Measurements from ENCODE around the gene SAMHD1. TPM values are rescaled to one million over a fixed set of nuclear protein-coding genes. Genes with fewer than 3 reads are reported as not detected.
A peak's percentile ranks its signal among the peaks of the same experiment; 100 is the strongest.

The SAMHD1 gene
- total and polyA plus RNA-seq, 8 donors: 38.7 to 151 (median 85.5) TPM

GRCh38 chr20:36859282-36859555, 92.3 kb downstream of the SAMHD1 start:
- Histone ChIP-seq H3K4me1 (peaks cover 67 to 85% (median 81%) of the 10 kb centered on the region in 4 donors), H3K27ac (peak overlapping the region in 4 of 5 donors; percentile 83 to 90 (median 86)), H3K36me3 (no peaks in the 10 kb centered on the region), H3K27me3 (peaks cover 0 to 20% (median 0%) of the 10 kb centered on the region in 3 donors), H3K4me3 (no peak overlapping the region), H3K9me3 (no peaks in the 10 kb centered on the region)
- no peak for TF ChIP-seq CTCF (IDR thresholded peaks at IDR 0.05)
- no peak for TF ChIP-seq POLR2AphosphoS5 (IDR thresholded peaks at IDR 0.05)
- TF ChIP-seq POLR2A (IDR thresholded peaks at IDR 0.05): no peak
- no peak for TF ChIP-seq EP300 (IDR thresholded peaks at IDR 0.05)
- DNase-seq: no peak
- intact Hi-C loops (cut with DNase I; ENCODE audit: low total_unique reads): no loop called here
- 67 to 82% (median 78%) methylated on average over 4 of the region's 4 CpGs for WGBS, 5 donors

GRCh38 chr20:36856691-36857635, 94.5 kb downstream of the SAMHD1 start:
- Histone ChIP-seq H3K4me1 (peaks cover 77 to 97% (median 86%) of the 10 kb centered on the region in 4 donors), H3K4me3 (no peak overlapping the region), H3K27me3 (peaks cover 0 to 1% (median 0%) of the 10 kb centered on the region in 3 donors), H3K36me3 (no peaks in the 10 kb centered on the region), H3K9me3 (no peaks in the 10 kb centered on the region), H3K27ac (peak overlapping the region; percentile 37 to 92 (median 67))
- intact Hi-C loops (cut with DNase I; ENCODE audit: low total_unique reads): no loop called here
- DNase-seq: peak in 1 of 2 donors; percentile 90
- TF ChIP-seq POLR2A (IDR thresholded peaks at IDR 0.05) (no peak), CTCF (IDR thresholded peaks at IDR 0.05) (no peak), EP300 (IDR thresholded peaks at IDR 0.05) (no peak), POLR2AphosphoS5 (IDR thresholded peaks at IDR 0.05) (peak in 2 of 3 donors; percentile 9 to 32)
- WGBS, 5 donors: 34 to 47% (median 38%) methylated on average over 16 to 17 of the region's 17 CpGs

- Histone ChIP-seq H3K27ac (peak overlapping the region; percentile 37 to 92 (median 67)), H3K4me3 (no peak overlapping the region), H3K4me1 (peaks cover 71 to 97% (median 82%) of the 10 kb centered on the region in 4 donors), H3K27me3 (no peaks in the 10 kb centered on the region), H3K9me3 (no peaks in the 10 kb centered on the region), H3K36me3 (no peaks in the 10 kb centered on the region)
- DNase-seq: peak in 1 of 2 donors; percentile 41
- 25 to 35% (median 30%) methylated on average over 3 of the region's 3 CpGs for WGBS, 5 donors
- TF ChIP-seq CTCF (IDR thresholded peaks at IDR 0.05) (no peak), EP300 (IDR thresholded peaks at IDR 0.05) (no peak), POLR2AphosphoS5 (IDR thresholded peaks at IDR 0.05) (no peak), POLR2A (IDR thresholded peaks at IDR 0.05) (no peak)
- intact Hi-C loops (cut with DNase I; ENCODE audit: low total_unique reads): no loop called here
Measured at GRCh38 chr20:36856195-36856594, 95.3 kb downstream of the SAMHD1 start.

- WGBS, 5 donors: 58 to 76% (median 69%) methylated on average over 4 to 7 of the region's 7 CpGs
- Histone ChIP-seq H3K9me3 (no peaks in the 10 kb centered on the region), H3K27me3 (no peaks in the 10 kb centered on the region), H3K4me1 (peaks cover 61 to 91% (median 74%) of the 10 kb centered on the region in 4 donors), H3K36me3 (no peaks in the 10 kb centered on the region), H3K27ac (peak overlapping the region in 4 of 5 donors; percentile 67 to 92 (median 86)), H3K4me3 (no peak overlapping the region)
- intact Hi-C loops (cut with DNase I; ENCODE audit: low total_unique reads): no loop called here
- peak in 1 of 2 donors; percentile 12 for DNase-seq
- TF ChIP-seq CTCF (IDR thresholded peaks at IDR 0.05): no peak
- no peak for TF ChIP-seq POLR2AphosphoS5 (IDR thresholded peaks at IDR 0.05)
- no peak for TF ChIP-seq POLR2A (IDR thresholded peaks at IDR 0.05)
- TF ChIP-seq EP300 (IDR thresholded peaks at IDR 0.05): no peak
Measured at GRCh38 chr20:36855241-36855657, 96.3 kb downstream of the SAMHD1 start.
